ENCODE data around the gene TUBGCP2.
"Not testable (repeated sequence)": the region's sequence is repeated elsewhere in the genome, so short reads cannot be mapped to it uniquely, and the experiment has no call there.

TUBGCP2 gene

GRCh38 chr10:133237241-133237587 lies 71.5 kb downstream of the TUBGCP2 start:
- no peaks in the 10 kb centered on the region for H3K79me2 ChIP-seq (ENCODE audit: control insufficient read depth, low read length)
- H3K4me2 ChIP-seq (ENCODE audit: low read length), result no peak overlapping the region
- H3F3A ChIP-seq (ENCODE audit: control insufficient read depth, insufficient read depth), result no peaks in the 10 kb centered on the region
- no peaks in the 10 kb centered on the region for H3K9me3 ChIP-seq (ENCODE audit: control insufficient read depth, insufficient read depth, low read length)
- H3K36me3 ChIP-seq (ENCODE audit: control insufficient read depth, low read length), result no peaks in the 10 kb centered on the region
- TF ChIP-seq EZH2phosphoT487 (IDR thresholded peaks at IDR 0.05; ENCODE audit: borderline replicate concordance, low read length), result no peak
- TF ChIP-seq CTCF (IDR thresholded peaks at IDR 0.05; ENCODE audit: low read depth, low read length, poor library complexity, severe bottlenecking), result no peak
- no peaks in the 10 kb centered on the region for H3K9me2 ChIP-seq (replicated peaks; ENCODE audit: control insufficient read depth, low read length)
- H3K4me1 ChIP-seq (ENCODE audit: control insufficient read depth, low read length), result no peaks in the 10 kb centered on the region
- H3K27me3 ChIP-seq (ENCODE audit: control insufficient read depth, low read length), result peaks cover 10% of the 10 kb centered on the region
- no peak overlapping the region for H3K27ac ChIP-seq (ENCODE audit: low read depth, low read length)
- no peaks in the 10 kb centered on the region for H4K20me1 ChIP-seq (ENCODE audit: control insufficient read depth, insufficient read depth, low read depth, low read length)
- H3K4me3 ChIP-seq (ENCODE audit: low read length), result no peak overlapping the region

GRCh38 chr10:133236401-133237240 lies 72.1 kb downstream of the TUBGCP2 start:
- Histone ChIP-seq H3K27ac (ENCODE audit: low read depth, low read length) (no peak overlapping the region), H3K9me3 (ENCODE audit: control insufficient read depth, insufficient read depth, low read length) (no peaks in the 10 kb centered on the region), H3K4me3 (ENCODE audit: low read length) (no peak overlapping the region), H3K4me1 (ENCODE audit: control insufficient read depth, low read length) (no peaks in the 10 kb centered on the region), H3K79me2 (ENCODE audit: control insufficient read depth, low read length) (no peaks in the 10 kb centered on the region), H3F3A (ENCODE audit: control insufficient read depth, insufficient read depth) (no peaks in the 10 kb centered on the region), H3K4me2 (ENCODE audit: low read length) (no peak overlapping the region), H4K20me1 (ENCODE audit: control insufficient read depth, insufficient read depth, low read depth, low read length) (no peaks in the 10 kb centered on the region), H3K36me3 (ENCODE audit: control insufficient read depth, low read length) (no peaks in the 10 kb centered on the region), H3K27me3 (ENCODE audit: control insufficient read depth, low read length) (peaks cover 8% of the 10 kb centered on the region), H3K9me2 (replicated peaks; ENCODE audit: control insufficient read depth, low read length) (no peaks in the 10 kb centered on the region)
- no peak for TF ChIP-seq EZH2phosphoT487 (IDR thresholded peaks at IDR 0.05; ENCODE audit: borderline replicate concordance, low read length)

- H3K27me3 ChIP-seq (ENCODE audit: control insufficient read depth, low read length), result peaks cover 1% of the 10 kb centered on the region
- no peak overlapping the region for H3K4me3 ChIP-seq (ENCODE audit: low read length)
- H3K27ac ChIP-seq (ENCODE audit: low read depth, low read length), result no peak overlapping the region
- no peaks in the 10 kb centered on the region for H3K4me1 ChIP-seq (ENCODE audit: control insufficient read depth, low read length)
- TF ChIP-seq EZH2phosphoT487 (IDR thresholded peaks at IDR 0.05; ENCODE audit: borderline replicate concordance, low read length), result no peak
- TF ChIP-seq CTCF (IDR thresholded peaks at IDR 0.05; ENCODE audit: low read depth, low read length, poor library complexity, severe bottlenecking), result no peak
- no peaks in the 10 kb centered on the region for H3F3A ChIP-seq (ENCODE audit: control insufficient read depth, insufficient read depth)
- H3K9me2 ChIP-seq (replicated peaks; ENCODE audit: control insufficient read depth, low read length), result no peaks in the 10 kb centered on the region
- H3K36me3 ChIP-seq (ENCODE audit: control insufficient read depth, low read length), result no peaks in the 10 kb centered on the region
- no peaks in the 10 kb centered on the region for H3K79me2 ChIP-seq (ENCODE audit: control insufficient read depth, low read length)
- no peaks in the 10 kb centered on the region for H4K20me1 ChIP-seq (ENCODE audit: control insufficient read depth, insufficient read depth, low read depth, low read length)
- H3K9me3 ChIP-seq (ENCODE audit: control insufficient read depth, insufficient read depth, low read length), result no peaks in the 10 kb centered on the region
- H3K4me2 ChIP-seq (ENCODE audit: low read length), result no peak overlapping the region
Measured at GRCh38 chr10:133235932-133236331, 72.7 kb downstream of the TUBGCP2 start.

GRCh38 chr10:133235265-133235855 lies 73.3 kb downstream of the TUBGCP2 start:
- Histone ChIP-seq H3K9me2 (replicated peaks; ENCODE audit: control insufficient read depth, low read length) (no peaks in the 10 kb centered on the region), H4K20me1 (ENCODE audit: control insufficient read depth, insufficient read depth, low read depth, low read length) (no peaks in the 10 kb centered on the region), H3K4me2 (ENCODE audit: low read length) (no peak overlapping the region), H3K79me2 (ENCODE audit: control insufficient read depth, low read length) (no peaks in the 10 kb centered on the region), H3K4me3 (ENCODE audit: low read length) (no peak overlapping the region), H3K27ac (ENCODE audit: low read depth, low read length) (no peak overlapping the region), H3F3A (ENCODE audit: control insufficient read depth, insufficient read depth) (no peaks in the 10 kb centered on the region), H3K9me3 (ENCODE audit: control insufficient read depth, insufficient read depth, low read length) (no peaks in the 10 kb centered on the region), H3K36me3 (ENCODE audit: control insufficient read depth, low read length) (no peaks in the 10 kb centered on the region), H3K27me3 (ENCODE audit: control insufficient read depth, low read length) (no peaks in the 10 kb centered on the region), H3K4me1 (ENCODE audit: control insufficient read depth, low read length) (no peaks in the 10 kb centered on the region)
- no peak for TF ChIP-seq CTCF (IDR thresholded peaks at IDR 0.05; ENCODE audit: low read depth, low read length, poor library complexity, severe bottlenecking)
- no peak for TF ChIP-seq EZH2phosphoT487 (IDR thresholded peaks at IDR 0.05; ENCODE audit: borderline replicate concordance, low read length)

GRCh38 chr10:133234796-133235195 lies 73.9 kb downstream of the TUBGCP2 start:
- H3K79me2 ChIP-seq (ENCODE audit: control insufficient read depth, low read length); H3K36me3 ChIP-seq (ENCODE audit: control insufficient read depth, low read length); H3K27ac ChIP-seq (ENCODE audit: low read depth, low read length); H3F3A ChIP-seq (ENCODE audit: control insufficient read depth, insufficient read depth); H3K4me3 ChIP-seq (ENCODE audit: low read length); H3K9me3 ChIP-seq (ENCODE audit: control insufficient read depth, insufficient read depth, low read length); H4K20me1 ChIP-seq (ENCODE audit: control insufficient read depth, insufficient read depth, low read depth, low read length); H3K4me1 ChIP-seq (ENCODE audit: control insufficient read depth, low read length); H3K27me3 ChIP-seq (ENCODE audit: control insufficient read depth, low read length); H3K4me2 ChIP-seq (ENCODE audit: low read length); H3K9me2 ChIP-seq (replicated peaks; ENCODE audit: control insufficient read depth, low read length): not testable (repeated sequence)
